NT2/D1 (cell line): ENCODE results near the gene NDUFB11.

Source experiments
- DNase-seq: peaks from one replicate; pipeline ENCODE4 v3.0.0-alpha.2; 2011; ENCODE audit warnings: low read depth, low spot score
- H3K27me3 ChIP-seq: 2 replicates; pipeline ENCODE4 v1.6.0; 2011; ENCODE audit warnings: mild to moderate bottlenecking; ENCODE audit not compliant: insufficient read length, insufficient read depth
- H3K36me3 ChIP-seq: 2 replicates; pipeline ENCODE4 v1.6.1; 2011; ENCODE audit warnings: mild to moderate bottlenecking, low read length, mixed read lengths; ENCODE audit not compliant: insufficient read depth, insufficient read length
- H3K4me1 ChIP-seq: 2 replicates; pipeline ENCODE4 v1.5.1; 2011; ENCODE audit not compliant: insufficient read depth, insufficient read length
- H3K4me3 ChIP-seq: 2 replicates; pipeline ENCODE4 v1.5.1; 2011; ENCODE audit warnings: low read depth; ENCODE audit not compliant: insufficient read length
- H3K9ac ChIP-seq: 2 replicates; pipeline ENCODE4 v1.6.0; 2011; ENCODE audit warnings: low read depth; ENCODE audit not compliant: insufficient read length
- H3K9me3 ChIP-seq: 2 replicates; pipeline ENCODE4 v1.5.1; 2011; ENCODE audit warnings: mild to moderate bottlenecking, low read length; ENCODE audit not compliant: insufficient read depth
- SUZ12 ChIP-seq: IDR thresholded peaks from 2 replicates; pipeline ENCODE4 v1.6.1; 2011; ENCODE audit not compliant: insufficient read length, insufficient read depth; ENCODE audit errors: extremely low read depth
- YY1 ChIP-seq: IDR thresholded peaks from 2 replicates; pipeline ENCODE4 v1.6.1; 2011; ENCODE audit not compliant: insufficient read length, insufficient read depth
- ZNF274 ChIP-seq: IDR thresholded peaks from 2 replicates; pipeline ENCODE4 v1.6.1; 2011; ENCODE audit warnings: mild to moderate bottlenecking, low read depth, low read length

Gene NDUFB11

GRCh38 chrX:47179221-47179927, 34.9 kb upstream of the NDUFB11 start:
- H3K27me3 ChIP-seq: no peaks in the 10 kb centered on the region
- H3K4me1 ChIP-seq: peaks cover 8% of the 10 kb centered on the region
- H3K36me3 ChIP-seq: peaks cover 88% of the 10 kb centered on the region
- H3K4me3 ChIP-seq: no peak overlapping the region
- DNase-seq: no peak
- no peak overlapping the region for H3K9ac ChIP-seq
- H3K9me3 ChIP-seq: no peaks in the 10 kb centered on the region
- no peak for TF ChIP-seq ZNF274

GRCh38 chrX:47178337-47178736, 33.8 kb upstream of the NDUFB11 start:
- Histone ChIP-seq H3K27me3 (no peaks in the 10 kb centered on the region), H3K36me3 (peaks cover 95% of the 10 kb centered on the region), H3K4me3 (no peak overlapping the region), H3K9me3 (no peaks in the 10 kb centered on the region), H3K9ac (no peak overlapping the region), H3K4me1 (peaks cover 8% of the 10 kb centered on the region)
- TF ChIP-seq ZNF274: no peak
- no peak for TF ChIP-seq SUZ12
- no peak for TF ChIP-seq YY1
- DNase-seq: no peak

- Histone ChIP-seq H3K36me3 (peaks cover 98% of the 10 kb centered on the region), H3K9me3 (no peaks in the 10 kb centered on the region), H3K9ac (no peak overlapping the region), H3K4me1 (peaks cover 8% of the 10 kb centered on the region), H3K4me3 (no peak overlapping the region), H3K27me3 (no peaks in the 10 kb centered on the region)
- DNase-seq: no peak
- TF ChIP-seq YY1 (no peak), ZNF274 (no peak), SUZ12 (no peak)
Measured at GRCh38 chrX:47177079-47177478, 32.6 kb upstream of the NDUFB11 start.

GRCh38 chrX:47176101-47176740, 31.7 kb upstream of the NDUFB11 start:
- no peak for DNase-seq
- Histone ChIP-seq H3K9me3 (no peaks in the 10 kb centered on the region), H3K4me1 (peaks cover 11% of the 10 kb centered on the region), H3K36me3 (peaks cover 97% of the 10 kb centered on the region), H3K27me3 (no peaks in the 10 kb centered on the region), H3K4me3 (no peak overlapping the region), H3K9ac (no peak overlapping the region)
- TF ChIP-seq ZNF274 (no peak), YY1 (no peak)

GRCh38 chrX:47175588-47175980, 31.1 kb upstream of the NDUFB11 start:
- no peak for DNase-seq
- H3K4me1 ChIP-seq: peaks cover 11% of the 10 kb centered on the region
- H3K4me3 ChIP-seq: no peak overlapping the region
- TF ChIP-seq YY1 (no peak), SUZ12 (no peak), ZNF274 (no peak)
- no peaks in the 10 kb centered on the region for H3K27me3 ChIP-seq
- no peak overlapping the region for H3K9ac ChIP-seq
- peaks cover 98% of the 10 kb centered on the region for H3K36me3 ChIP-seq
- H3K9me3 ChIP-seq: no peaks in the 10 kb centered on the region

GRCh38 chrX:47174846-47175587, 30.5 kb upstream of the NDUFB11 start:
- no peak for DNase-seq
- Histone ChIP-seq H3K36me3 (peaks cover 99% of the 10 kb centered on the region), H3K4me1 (peaks cover 11% of the 10 kb centered on the region), H3K4me3 (no peak overlapping the region), H3K9ac (no peak overlapping the region), H3K9me3 (no peaks in the 10 kb centered on the region), H3K27me3 (no peaks in the 10 kb centered on the region)
- no peak for TF ChIP-seq YY1
- TF ChIP-seq SUZ12: no peak
- TF ChIP-seq ZNF274: no peak

- no peak for DNase-seq
- H3K27me3 ChIP-seq: no peaks in the 10 kb centered on the region
- peaks cover 99% of the 10 kb centered on the region for H3K36me3 ChIP-seq
Measured at GRCh38 chrX:47174376-47174775, 29.9 kb upstream of the NDUFB11 start.

More at GRCh38 chrX:47174376-47174775, 29.9 kb upstream of the NDUFB11 start:
- Histone ChIP-seq H3K9me3 (no peaks in the 10 kb centered on the region), H3K4me1 (peaks cover 11% of the 10 kb centered on the region), H3K4me3 (no peak overlapping the region), H3K9ac (no peak overlapping the region)
- TF ChIP-seq ZNF274 (no peak), YY1 (no peak), SUZ12 (no peak)
